ENCODE results near the gene EIPR1.

DNA sequence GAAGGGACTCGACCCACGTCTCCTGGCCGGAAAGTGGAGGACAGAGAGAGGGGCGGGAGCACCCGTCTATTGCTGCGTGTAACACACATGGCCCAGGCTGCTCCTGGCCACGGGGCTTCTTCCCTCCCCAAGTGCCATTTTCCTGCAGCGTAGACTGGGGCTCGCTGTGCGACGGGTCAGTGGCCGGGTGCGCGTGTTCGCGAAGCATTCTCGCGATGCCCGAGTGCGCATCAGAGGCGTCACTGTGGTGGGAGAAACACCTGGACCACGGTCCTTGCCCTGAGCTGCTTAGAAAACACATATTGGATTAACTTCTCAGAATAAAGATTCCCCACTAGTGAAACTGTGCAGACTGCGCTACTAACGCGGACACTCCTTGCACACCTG is 200.8 kb downstream of the EIPR1 start:
- TF ChIP-seq, protein P1, sequence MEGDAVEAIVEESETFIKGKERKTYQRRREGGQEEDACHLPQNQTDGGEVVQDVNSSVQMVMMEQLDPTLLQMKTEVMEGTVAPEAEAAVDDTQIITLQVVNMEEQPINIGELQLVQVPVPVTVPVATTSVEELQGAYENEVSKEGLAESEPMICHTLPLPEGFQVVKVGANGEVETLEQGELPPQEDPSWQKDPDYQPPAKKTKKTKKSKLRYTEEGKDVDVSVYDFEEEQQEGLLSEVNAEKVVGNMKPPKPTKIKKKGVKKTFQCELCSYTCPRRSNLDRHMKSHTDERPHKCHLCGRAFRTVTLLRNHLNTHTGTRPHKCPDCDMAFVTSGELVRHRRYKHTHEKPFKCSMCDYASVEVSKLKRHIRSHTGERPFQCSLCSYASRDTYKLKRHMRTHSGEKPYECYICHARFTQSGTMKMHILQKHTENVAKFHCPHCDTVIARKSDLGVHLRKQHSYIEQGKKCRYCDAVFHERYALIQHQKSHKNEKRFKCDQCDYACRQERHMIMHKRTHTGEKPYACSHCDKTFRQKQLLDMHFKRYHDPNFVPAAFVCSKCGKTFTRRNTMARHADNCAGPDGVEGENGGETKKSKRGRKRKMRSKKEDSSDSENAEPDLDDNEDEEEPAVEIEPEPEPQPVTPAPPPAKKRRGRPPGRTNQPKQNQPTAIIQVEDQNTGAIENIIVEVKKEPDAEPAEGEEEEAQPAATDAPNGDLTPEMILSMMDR (conservative IDR thresholded peaks at IDR 0.05), result no peak
- no peak for TF ChIP-seq ZFX (IDR thresholded peaks at IDR 0.05)
